Retina (tissue), 1 donor: ENCODE measurements around the gene SVIL.
A peak's percentile ranks its signal among the peaks of the same experiment; 100 is the strongest.
"Not testable (repeated sequence)": the region's sequence is repeated elsewhere in the genome, so short reads cannot be mapped to it uniquely, and the experiment has no call there.

Source experiments
- DNase-seq: peaks from one replicate; pipeline ENCODE4 v3.0.0-alpha.2; 2016

The SVIL gene

GRCh38 chr10:29535012-29535777 lies 99.6 kb downstream of the SVIL start:
- DNase-seq, result peak; percentile 69

- DNase-seq, result no peak
Measured at GRCh38 chr10:29534590-29534989, 100.2 kb downstream of the SVIL start.

- DNase-seq, result no peak
Measured at GRCh38 chr10:29533696-29534285, 101.0 kb downstream of the SVIL start.

- DNase-seq, result no peak
Measured at GRCh38 chr10:29533046-29533445, 101.7 kb downstream of the SVIL start.

- DNase-seq, result no peak
Measured at GRCh38 chr10:29532256-29532878, 102.4 kb downstream of the SVIL start.

- DNase-seq, result peak; percentile 69
Measured at GRCh38 chr10:29530112-29530976, 104.4 kb downstream of the SVIL start.

- DNase-seq, result no peak
Measured at GRCh38 chr10:29529146-29529545, 105.6 kb downstream of the SVIL start.

- no peak for DNase-seq
Measured at GRCh38 chr10:29525762-29526161, 109.0 kb downstream of the SVIL start.

- no peak for DNase-seq
Measured at GRCh38 chr10:29524720-29525119, 110.1 kb downstream of the SVIL start.

GRCh38 chr10:29524294-29524693 lies 110.5 kb downstream of the SVIL start:
- DNase-seq, result no peak

GRCh38 chr10:29522918-29523317 lies 111.9 kb downstream of the SVIL start:
- no peak for DNase-seq

GRCh38 chr10:29522061-29522855 lies 112.5 kb downstream of the SVIL start:
- peak; percentile 64 for DNase-seq

- DNase-seq, result no peak
Measured at GRCh38 chr10:29519659-29520058, 115.1 kb downstream of the SVIL start.

GRCh38 chr10:29517352-29517923 lies 117.3 kb downstream of the SVIL start:
- DNase-seq, result no peak

GRCh38 chr10:29516309-29516932 lies 118.3 kb downstream of the SVIL start:
- DNase-seq, result not testable (repeated sequence)

- DNase-seq, result not testable (repeated sequence)
Measured at GRCh38 chr10:29515879-29516278, 118.9 kb downstream of the SVIL start.

GRCh38 chr10:29515104-29515503 lies 119.7 kb downstream of the SVIL start:
- DNase-seq, result not testable (repeated sequence)

- no peak for DNase-seq
Measured at GRCh38 chr10:29514306-29514705, 120.5 kb downstream of the SVIL start.

- no peak for DNase-seq
Measured at GRCh38 chr10:29512425-29512974, 122.3 kb downstream of the SVIL start.

GRCh38 chr10:29511806-29512205 lies 123.0 kb downstream of the SVIL start:
- DNase-seq, result not testable (repeated sequence)
